H1 (cell line): Measurements from ENCODE around the gene ARRDC1. TPM values are rescaled to one million over a fixed set of nuclear protein-coding genes. Genes with fewer than 3 reads are reported as not detected.

Source experiments
- ASH2L ChIP-seq: fragments of 200-600, 300-600 bp; sonication (generic); IDR thresholded peaks from one replicate; pipeline ENCODE4 v1.7.1; 2017; ENCODE audit warnings: low read length
- ATF3 ChIP-seq: IDR thresholded peaks from 2 replicates; pipeline ENCODE4 v1.6.1; 2011; ENCODE audit warnings: low read depth, mild to moderate bottlenecking, low read length; ENCODE audit not compliant: insufficient read depth
- CBX8 ChIP-seq: fragments of 300-800, 300-1000 bp; sonication (generic); IDR thresholded peaks from 2 replicates; pipeline ENCODE4 v1.7.1; 2016; ENCODE audit warnings: low read depth, low read length, borderline replicate concordance
- E2F6 ChIP-seq: IDR thresholded peaks from 2 replicates; pipeline ENCODE4 v1.6.1; 2012; ENCODE audit warnings: inconsistent platforms
- HDAC2 ChIP-seq, 2 experiments: fragments of 300-600 bp in 1 of 2; sonication (generic) in 1 of 2; IDR thresholded peaks; 2 replicates each; pipeline ENCODE4 v1.6.1; 2011 to 2012; ENCODE audit warnings: low read depth in 2 of 2, low read length in 2 of 2, mild to moderate bottlenecking in 2 of 2, moderate library complexity in 2 of 2, borderline replicate concordance in 1 of 2, inconsistent platforms in 1 of 2
- KDM1A ChIP-seq: fragments of 200-600, 300-600 bp; sonication (generic); IDR thresholded peaks from 2 replicates; pipeline ENCODE4 v1.7.1; 2016; ENCODE audit warnings: mild to moderate bottlenecking, low read length, borderline replicate concordance
- NANOG ChIP-seq: IDR thresholded peaks from 2 replicates; pipeline ENCODE4 v1.6.1; 2011; ENCODE audit warnings: low read length, low read depth, mild to moderate bottlenecking, inconsistent platforms; ENCODE audit not compliant: insufficient read depth, poor library complexity, severe bottlenecking
- POLR2A ChIP-seq, 2 experiments: IDR thresholded peaks; 1 replicate in 1 of 2; 2 replicates in 1 of 2; pipeline ENCODE4 v1.6.1; 2011; ENCODE audit warnings: low read depth in 2 of 2, low read length in 2 of 2, mild to moderate bottlenecking in 2 of 2; ENCODE audit errors: control extremely low read depth in 1 of 2
- RAD21 ChIP-seq, 2 experiments: IDR thresholded peaks in 1 of 2; conservative IDR thresholded peaks in 1 of 2; 2 replicates each; pipeline ENCODE4 v1.6.1; 2011; ENCODE audit warnings: low read depth in 2 of 2, low read length in 2 of 2, improper control_type of control experiment in 1 of 2, inconsistent platforms in 1 of 2, mild to moderate bottlenecking in 1 of 2, moderate library complexity in 1 of 2
- RNF2 ChIP-seq: fragments of 200-900, 300-1000 bp; sonication (generic); IDR thresholded peaks from 2 replicates; pipeline ENCODE4 v1.7.1; 2016; ENCODE audit warnings: borderline replicate concordance, low read depth, mild to moderate bottlenecking, antibody characterized with exemption, low read length; ENCODE audit not compliant: poor library complexity, severe bottlenecking; ENCODE audit errors: missing control alignments
- RXRA ChIP-seq: IDR thresholded peaks from 2 replicates; pipeline ENCODE4 v1.6.1; 2011; ENCODE audit warnings: low read depth, mild to moderate bottlenecking, low read length, moderate library complexity; ENCODE audit not compliant: insufficient read depth
- SIN3A ChIP-seq, 2 experiments: IDR thresholded peaks in 1 of 2; conservative IDR thresholded peaks in 1 of 2; 2 replicates each; pipeline ENCODE4 v1.6.1; 2011 to 2012; ENCODE audit warnings: low read length in 2 of 2, improper control_type of control experiment in 1 of 2, low read depth in 1 of 2, mild to moderate bottlenecking in 1 of 2
- SIX5 ChIP-seq: IDR thresholded peaks from 2 replicates; pipeline ENCODE4 v1.6.1; 2011; ENCODE audit warnings: mild to moderate bottlenecking, low read depth, low read length
- SP2 ChIP-seq: IDR thresholded peaks from 2 replicates; pipeline ENCODE4 v1.6.1; 2012; ENCODE audit warnings: mild to moderate bottlenecking, low read length, inconsistent platforms
- SRF ChIP-seq: IDR thresholded peaks from 2 replicates; pipeline ENCODE4 v1.6.1; 2011; ENCODE audit warnings: mild to moderate bottlenecking, low read depth, low read length, moderate library complexity
- TAF7 ChIP-seq: optimal IDR thresholded peaks from 2 replicates; pipeline ENCODE3; 2011; ENCODE audit warnings: low read depth, mild to moderate bottlenecking, inconsistent platforms, low read length, moderate library complexity, borderline replicate concordance
- polyA plus RNA-seq, 7 experiments: library from polyadenylated mRNA; depleted of rRNA in 3 of 7; stranded (reverse) in 5 of 7; unstranded in 2 of 7; fragments of >200 nt in 5 of 7; fragments of 200-250 nt in 2 of 7; gene quantifications; 1 replicate in 5 of 7; 2 replicates in 1 of 7; 4 replicates in 1 of 7; pipeline versions ENCODE4 v1.2.1 to v1.2.3, GENCODE V29; 2011 to 2013; ENCODE audit warnings: missing spikeins in 2 of 7, mixed read lengths in 2 of 7
- total RNA-seq: library from RNA; stranded (reverse); fragmentation: NEBNext Ultra II Directional; extraction: Animal tissue kit (Norgen Biotek cat#: 25700); gene quantifications from 2 replicates; pipeline ENCODE4 v1.2.1, GENCODE V29; 2021

ARRDC1 gene
- total and polyA plus RNA-seq, 2 of the 8 experiments (the other 6 are each of a cell fraction or from before 2014, with no cell fraction given): 22.0 to 58.4 TPM

GRCh38 chr9:137611623-137612609 lies 6.4 kb downstream of the ARRDC1 start (continued):
- TF ChIP-seq ATF3 (no peak), SRF (no peak), RNF2 (no peak), POLR2A (IDR thresholded peaks at IDR 0.05; ENCODE audit: control extremely low read depth in 1 of 2, low read depth in 2 of 2, low read length in 2 of 2) (peak in 1 of 2 experiments; percentile 25; a peak in 1 of 3 replicates), SIX5 (no peak), KDM1A (no peak), E2F6 (no peak), CBX8 (no peak), HDAC2 (IDR thresholded peaks at IDR 0.05; ENCODE audit: borderline replicate concordance in 1 of 2, low read depth in 2 of 2, low read length in 2 of 2) (no peak), NANOG (no peak), RAD21 (IDR thresholded peaks at IDR 0.05 in 1 of 2, conservative IDR thresholded peaks at IDR 0.05 in 1 of 2; ENCODE audit: low read depth in 2 of 2, low read length in 2 of 2) (no peak), SIN3A (conservative IDR thresholded peaks at IDR 0.05 in 1 of 2, IDR thresholded peaks at IDR 0.05 in 1 of 2; ENCODE audit: low read depth in 1 of 2, low read length in 2 of 2) (no peak), SP2 (no peak), TAF7 (no peak), ASH2L (no peak), RXRA (no peak)
- TF ChIP-seq, all 59 proteins: peak for 3
